HUES6 (cell line): ENCODE measurements around the gene TRIM62.

Source experiments
- H3K27ac ChIP-seq: 2 replicates; pipeline ENCODE4 v1.7.0; 2013; ENCODE audit warnings: low read depth, mild to moderate bottlenecking, low read length, inconsistent platforms
- H3K27me3 ChIP-seq: 2 replicates; pipeline ENCODE4 v1.6.1; 2013; ENCODE audit warnings: low read length; ENCODE audit not compliant: control insufficient read depth, insufficient read depth
- H3K36me3 ChIP-seq: 2 replicates; pipeline ENCODE4 v1.6.1; 2013; ENCODE audit warnings: low read length; ENCODE audit not compliant: control insufficient read depth, insufficient read depth
- H3K4me1 ChIP-seq: 2 replicates; pipeline ENCODE4 v1.6.1; 2013; ENCODE audit warnings: low read length; ENCODE audit not compliant: control insufficient read depth, insufficient read depth
- H3K4me3 ChIP-seq: 2 replicates; pipeline ENCODE4 v1.5.1; 2013; ENCODE audit warnings: low read depth, low read length
- H3K9ac ChIP-seq: one replicate; pipeline ENCODE4 v1.6.1; 2013; ENCODE audit warnings: mild to moderate bottlenecking, low read length
- H3K9me3 ChIP-seq: 2 replicates; pipeline ENCODE4 v1.6.1; 2013; ENCODE audit warnings: low read depth, low read length; ENCODE audit not compliant: control insufficient read depth, insufficient read depth

The TRIM62 gene

DNA sequence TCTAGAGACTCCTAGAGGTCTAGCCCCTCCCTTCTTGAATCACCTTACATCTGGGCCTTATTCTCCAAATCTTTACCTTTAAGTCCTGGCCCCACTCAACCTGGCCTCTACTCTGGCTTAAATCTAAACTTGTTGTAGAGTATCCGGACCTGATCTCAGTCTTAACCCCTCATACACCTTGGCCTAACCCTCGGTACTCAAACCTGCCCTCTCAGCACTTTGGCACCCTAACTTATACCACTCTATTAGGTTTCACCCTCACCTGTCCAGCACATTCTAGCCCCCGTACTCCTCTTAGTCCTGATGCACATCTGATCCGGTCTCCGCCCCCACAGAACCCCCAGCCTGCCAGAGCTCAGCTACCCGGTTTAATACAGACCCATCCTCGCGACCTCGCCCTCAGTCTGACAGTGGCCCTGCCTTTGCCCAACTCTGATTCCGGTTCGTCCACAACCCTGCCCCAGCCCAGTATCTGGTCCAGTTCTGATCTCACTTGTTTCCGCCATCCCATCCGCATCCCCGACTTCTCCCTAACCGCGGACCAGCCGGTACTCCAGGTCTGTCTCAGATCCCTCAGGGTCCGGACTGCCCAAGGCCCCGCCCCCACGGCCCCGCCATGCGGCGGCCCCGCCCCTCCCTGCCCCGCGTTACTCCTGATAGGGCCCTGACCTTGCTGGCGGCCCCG lies 1.5 kb downstream of the TRIM62 start:
- peaks cover 5% of the 10 kb centered on the region for H3K27me3 ChIP-seq
- H3K4me1 ChIP-seq = peaks cover 27% of the 10 kb centered on the region
- H3K9me3 ChIP-seq = no peaks in the 10 kb centered on the region
- no peak overlapping the region for H3K27ac ChIP-seq
- peak overlapping the region; percentile 56 for H3K4me3 ChIP-seq
- H3K36me3 ChIP-seq = no peaks in the 10 kb centered on the region; the same call in 1 of the 2 replicates
- H3K9ac ChIP-seq = no peak overlapping the region

DNA sequence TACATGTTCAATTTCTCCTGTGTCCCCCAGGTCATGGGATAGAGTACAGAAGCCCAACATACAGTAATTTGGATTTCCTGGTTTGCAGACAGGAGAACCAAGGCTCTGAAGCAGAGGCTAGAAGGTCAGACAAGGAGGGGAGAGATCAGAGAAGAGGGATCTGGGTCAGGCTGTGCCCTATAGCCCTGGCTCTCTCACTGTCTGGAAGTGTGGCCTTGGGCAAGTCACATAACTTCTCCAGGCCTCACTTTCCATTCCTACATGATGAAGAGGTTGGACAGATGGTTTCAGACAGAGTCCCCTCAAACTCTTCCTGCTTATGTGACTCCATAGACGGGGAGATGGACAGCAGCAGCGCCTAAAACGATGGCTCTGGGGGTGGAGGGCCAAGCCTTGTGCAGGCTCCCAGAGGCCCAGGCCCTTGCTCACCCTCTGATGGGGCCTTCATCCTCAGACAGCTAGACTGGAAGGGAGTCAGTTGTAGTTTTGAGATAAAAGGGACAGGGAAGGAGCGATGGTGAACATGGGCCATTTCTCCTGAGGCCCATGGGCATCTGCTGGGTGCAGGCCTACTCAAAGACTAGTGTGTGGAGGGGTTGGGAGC lies 2.9 kb downstream of the TRIM62 start:
- no peak overlapping the region for H3K9ac ChIP-seq
- H3K27ac ChIP-seq = no peak overlapping the region
- H3K4me3 ChIP-seq = no peak overlapping the region
- no peaks in the 10 kb centered on the region; the same call in 1 of the 2 replicates for H3K36me3 ChIP-seq
- H3K4me1 ChIP-seq = peaks cover 27% of the 10 kb centered on the region
- peaks cover 5% of the 10 kb centered on the region for H3K27me3 ChIP-seq
- H3K9me3 ChIP-seq = no peaks in the 10 kb centered on the region

GRCh38 chr1:33177996-33178540 lies 3.8 kb downstream of the TRIM62 start:
- Histone ChIP-seq H3K9ac (no peak overlapping the region), H3K9me3 (no peaks in the 10 kb centered on the region), H3K27me3 (peaks cover 5% of the 10 kb centered on the region), H3K36me3 (no peaks in the 10 kb centered on the region; the same call in 1 of the 2 replicates), H3K4me3 (no peak overlapping the region), H3K27ac (no peak overlapping the region), H3K4me1 (peaks cover 22% of the 10 kb centered on the region)

DNA sequence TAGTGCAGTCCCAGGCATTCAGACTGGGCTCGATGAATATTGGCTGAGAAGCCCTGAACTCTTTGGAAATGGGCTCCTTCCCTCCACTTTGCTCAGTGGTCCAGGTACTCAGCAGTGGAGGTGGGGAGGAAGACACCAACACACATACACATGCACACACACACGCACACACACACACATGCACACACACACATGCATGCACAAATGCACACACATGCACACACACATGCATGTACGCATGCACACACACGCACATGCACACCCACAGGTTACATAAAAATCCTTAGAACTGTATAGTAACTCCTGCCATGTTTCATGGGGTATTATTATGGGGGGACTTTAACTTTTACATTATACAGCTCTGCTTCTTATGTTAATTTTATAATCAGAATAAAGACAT lies 5.0 kb downstream of the TRIM62 start:
- no peak overlapping the region for H3K27ac ChIP-seq
- H3K4me3 ChIP-seq = no peak overlapping the region
- H3K9me3 ChIP-seq = no peaks in the 10 kb centered on the region
- peaks cover 5% of the 10 kb centered on the region; the same call in 1 of the 2 replicates for H3K27me3 ChIP-seq
- H3K36me3 ChIP-seq = no peaks in the 10 kb centered on the region; the same call in 1 of the 2 replicates
- H3K4me1 ChIP-seq = peaks cover 22% of the 10 kb centered on the region
- no peak overlapping the region for H3K9ac ChIP-seq

GRCh38 chr1:33176362-33176850 lies 5.4 kb downstream of the TRIM62 start:
- Histone ChIP-seq H3K27me3 (peaks cover 5% of the 10 kb centered on the region; the same call in 1 of the 2 replicates), H3K9ac (no peak overlapping the region), H3K4me1 (peaks cover 22% of the 10 kb centered on the region), H3K36me3 (no peaks in the 10 kb centered on the region; the same call in 1 of the 2 replicates), H3K4me3 (no peak overlapping the region), H3K9me3 (no peaks in the 10 kb centered on the region), H3K27ac (no peak overlapping the region)

GRCh38 chr1:33175865-33176264 lies 6.0 kb downstream of the TRIM62 start:
- H3K4me1 ChIP-seq = peaks cover 22% of the 10 kb centered on the region

DNA sequence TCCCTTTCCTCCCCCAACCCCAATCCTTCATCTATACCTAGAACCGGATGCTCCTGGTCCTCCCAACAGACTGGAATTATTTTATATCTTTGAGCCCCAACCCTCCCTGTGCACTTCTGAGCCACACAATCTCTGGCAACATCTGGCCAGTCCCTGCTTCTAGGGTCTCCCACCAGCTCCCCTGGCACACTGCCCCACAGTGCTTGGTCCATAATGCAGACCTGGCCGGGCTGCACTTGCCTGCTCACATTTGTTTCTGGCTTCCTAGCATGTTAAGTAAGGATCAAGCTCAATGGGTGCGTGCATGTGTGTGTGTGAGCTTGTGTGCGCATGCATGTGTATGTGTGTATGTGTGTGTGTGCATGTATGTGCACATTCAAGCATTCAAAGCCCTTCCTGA lies 8.8 kb downstream of the TRIM62 start:
- Histone ChIP-seq H3K9me3 (no peaks in the 10 kb centered on the region), H3K27me3 (no peaks in the 10 kb centered on the region), H3K27ac (no peak overlapping the region), H3K36me3 (no peaks in the 10 kb centered on the region; the same call in 1 of the 2 replicates), H3K9ac (no peak overlapping the region), H3K4me1 (peaks cover 32% of the 10 kb centered on the region), H3K4me3 (no peak overlapping the region)

More at GRCh38 chr1:33175865-33176264, 6.0 kb downstream of the TRIM62 start:
- Histone ChIP-seq H3K9ac (no peak overlapping the region), H3K9me3 (no peaks in the 10 kb centered on the region), H3K4me3 (no peak overlapping the region), H3K27me3 (peaks cover 5% of the 10 kb centered on the region; the same call in 1 of the 2 replicates), H3K27ac (no peak overlapping the region), H3K36me3 (no peaks in the 10 kb centered on the region; the same call in 1 of the 2 replicates)

DNA sequence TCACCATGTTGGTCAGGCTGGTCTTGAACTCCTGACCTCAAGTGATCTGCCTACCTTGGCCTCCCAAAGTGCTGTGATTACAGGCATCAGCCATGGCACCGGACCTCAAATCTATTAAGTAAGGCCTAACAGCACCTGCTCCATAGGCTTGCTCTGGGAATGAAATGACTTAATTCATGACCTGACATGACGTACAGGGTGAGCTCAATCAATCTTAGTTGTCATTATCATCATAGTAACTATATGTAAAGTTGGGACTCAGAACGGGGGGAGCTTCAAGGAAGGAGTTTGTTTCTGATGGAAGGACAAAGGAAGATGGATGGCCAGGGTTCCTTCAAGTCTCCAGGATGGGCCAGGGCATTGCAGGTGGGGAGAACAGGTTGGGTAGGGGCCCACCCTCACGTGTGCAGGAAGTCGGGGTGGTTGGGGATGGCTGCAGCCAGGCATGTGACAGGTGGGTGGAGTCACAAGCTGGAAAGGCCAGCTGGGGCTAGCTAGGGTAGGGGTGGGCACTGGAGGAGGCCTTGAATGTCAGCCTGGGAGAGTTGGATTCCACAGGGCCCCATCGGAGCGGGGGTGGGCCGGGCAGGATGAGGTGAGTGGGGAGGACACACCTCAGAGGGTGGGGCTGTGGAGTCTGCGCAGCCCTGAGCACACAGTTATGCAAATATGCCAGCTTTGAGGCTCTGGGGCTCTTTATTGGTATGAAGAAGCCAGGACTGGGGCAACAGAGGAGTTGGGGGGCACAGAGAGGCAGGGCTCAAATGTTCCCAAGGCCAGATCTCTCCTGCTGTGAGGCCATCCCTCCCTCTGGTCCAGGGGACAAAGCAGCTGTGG lies 9.6 kb downstream of the TRIM62 start:
- Histone ChIP-seq H3K4me1 (peaks cover 32% of the 10 kb centered on the region), H3K4me3 (no peak overlapping the region), H3K27me3 (no peaks in the 10 kb centered on the region), H3K36me3 (no peaks in the 10 kb centered on the region; the same call in 1 of the 2 replicates), H3K9me3 (no peaks in the 10 kb centered on the region), H3K27ac (no peak overlapping the region), H3K9ac (no peak overlapping the region)

GRCh38 chr1:33170351-33171274 lies 11.2 kb downstream of the TRIM62 start:
- Histone ChIP-seq H3K4me1 (peaks cover 28% of the 10 kb centered on the region), H3K36me3 (no peaks in the 10 kb centered on the region; the same call in 1 of the 2 replicates), H3K9me3 (no peaks in the 10 kb centered on the region), H3K4me3 (no peak overlapping the region), H3K27ac (no peak overlapping the region), H3K27me3 (no peaks in the 10 kb centered on the region), H3K9ac (no peak overlapping the region)
